Activated gamma-delta T cell treated with anti-CD3 and anti-CD28 coated beads, Interleukin-2, amount 50 U/mL, for 16 hours (primary cell): ENCODE results near the gene CHCHD1.
"Not testable (repeated sequence)": the region's sequence is repeated elsewhere in the genome, so short reads cannot be mapped to it uniquely, and the experiment has no call there.

Experiments used
- DNase-seq: peaks from one replicate; pipeline ENCODE4 v3.0.0-alpha.2; 2020; ENCODE audit warnings: low read depth

The CHCHD1 gene

GRCh38 chr10:73781879-73782748 is at the start of gene CHCHD1:
TSS of gene CHCHD1 (plus strand) at chr10:73782048. CDS start at chr10:73782076, 28 bp downstream.
- DNase-seq: peak; percentile 86

- DNase-seq: no peak
Observed at GRCh38 chr10:73732426-73732825, 49.4 kb upstream of the CHCHD1 start.

DNA sequence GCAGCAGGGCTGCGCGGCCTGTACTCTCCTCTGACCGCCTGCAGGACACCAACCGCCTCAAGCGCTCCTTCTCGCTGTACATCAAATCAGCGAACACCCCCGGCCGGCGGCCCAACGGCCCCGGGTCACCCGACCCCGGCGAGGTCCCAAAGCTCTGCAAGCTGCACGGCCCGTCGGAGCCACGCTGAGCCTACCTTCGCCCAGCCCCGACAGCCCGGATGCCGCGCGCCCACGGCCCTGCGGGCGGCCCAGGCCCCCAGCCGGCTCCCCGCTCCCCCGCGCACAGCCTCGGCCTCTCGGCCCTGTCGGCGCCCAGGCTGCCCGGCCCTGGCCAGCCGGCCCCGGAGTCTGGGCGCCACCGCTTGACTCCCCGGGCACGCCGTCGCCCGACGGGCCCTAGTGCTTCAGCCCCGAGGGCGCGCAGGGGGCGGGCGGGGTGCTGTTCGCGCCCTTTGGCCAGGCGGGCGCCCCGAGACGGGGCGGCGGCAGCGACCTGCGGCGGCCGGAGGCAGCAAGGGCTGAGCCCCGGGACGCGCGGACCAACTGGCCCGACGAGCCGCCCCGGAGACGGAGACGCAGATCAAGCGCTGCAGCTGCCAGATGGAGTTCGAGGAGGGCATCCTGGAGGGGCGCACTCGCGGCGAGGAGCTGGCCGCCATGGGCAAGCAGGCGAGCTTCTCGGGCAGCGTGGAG is 48.8 kb upstream of the CHCHD1 start:
- DNase-seq: no peak

- no peak for DNase-seq
Observed at GRCh38 chr10:73734028-73734720, 47.7 kb upstream of the CHCHD1 start.

GRCh38 chr10:73734796-73735305 is 47.0 kb upstream of the CHCHD1 start:
- no peak for DNase-seq

DNA sequence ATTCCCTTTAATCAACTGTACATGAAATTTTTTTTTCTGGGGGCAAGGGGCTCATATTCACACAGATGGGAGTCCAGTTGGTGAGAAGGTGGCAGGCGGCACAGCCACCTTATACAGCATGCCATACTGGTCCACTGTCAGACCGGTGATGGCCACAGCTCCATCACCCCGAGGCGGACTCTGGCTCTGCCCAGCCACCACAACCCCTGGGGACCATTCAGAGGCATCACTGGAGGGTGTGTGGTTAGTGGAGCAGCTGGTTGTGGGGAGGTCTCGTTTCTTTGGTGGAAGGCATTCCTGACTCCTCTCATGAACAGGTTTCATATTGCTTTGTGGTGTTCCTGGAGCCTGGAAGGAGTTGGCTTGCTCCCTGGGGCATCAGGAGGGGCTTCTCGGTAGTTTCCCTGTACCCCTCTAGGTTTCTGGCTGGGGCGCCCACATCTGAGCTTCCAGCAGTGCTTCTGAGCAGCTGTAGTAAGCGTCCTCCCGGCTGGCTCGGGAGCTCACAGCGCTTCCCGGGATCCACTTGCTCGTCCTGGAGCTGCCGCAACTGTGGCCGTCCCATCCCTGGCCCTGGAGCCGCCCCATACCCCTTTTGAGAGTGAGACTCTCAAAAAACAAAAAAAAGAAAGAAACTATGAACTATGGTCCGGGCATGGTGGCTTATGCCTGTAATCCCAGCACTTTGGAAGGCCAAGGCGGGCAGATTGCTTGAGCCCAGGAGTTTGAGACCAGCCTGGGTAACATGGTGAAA is 41.2 kb upstream of the CHCHD1 start:
- DNase-seq: not testable (repeated sequence)

- DNase-seq: no peak
Observed at GRCh38 chr10:73742454-73742734, 39.5 kb upstream of the CHCHD1 start.

DNA sequence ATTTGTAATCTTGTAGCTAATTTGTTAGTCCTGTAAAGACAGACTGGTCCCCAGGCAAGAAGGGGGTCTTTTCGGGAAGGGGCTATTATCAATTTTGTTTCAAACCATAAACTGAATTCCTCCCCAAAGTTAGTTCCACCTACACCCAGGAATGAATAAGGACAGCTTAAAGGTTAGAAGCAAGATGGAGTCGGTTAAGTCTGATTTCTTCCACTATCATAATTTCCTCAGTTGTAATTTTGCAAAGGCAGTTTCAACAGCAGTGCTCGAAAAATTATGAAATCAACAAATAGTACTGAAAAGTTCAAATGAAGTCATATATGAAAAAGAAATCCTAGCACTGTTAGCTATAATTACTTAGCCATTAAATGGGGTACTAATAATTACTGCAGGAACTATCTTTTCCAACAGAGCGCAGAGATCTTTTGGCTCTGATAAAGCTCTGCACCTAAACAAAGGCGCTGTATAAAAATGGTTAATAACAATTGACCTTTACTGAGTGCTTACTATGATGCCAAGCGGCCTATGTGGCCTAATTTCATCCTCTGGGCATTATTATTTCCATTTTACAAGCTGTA is 38.4 kb upstream of the CHCHD1 start:
- DNase-seq: no peak

- DNase-seq: peak; percentile 92
Observed at GRCh38 chr10:73743905-73744663, 37.8 kb upstream of the CHCHD1 start, which contains the start of gene SEC24C. TSS of gene SEC24C (plus strand) at chr10:73744372. CDS start at chr10:73746833, 2,461 bp downstream.

- peak; percentile 44 for DNase-seq
Observed at GRCh38 chr10:73744664-73744975, 37.2 kb upstream of the CHCHD1 start.

GRCh38 chr10:73746721-73747120 is 35.1 kb upstream of the CHCHD1 start:
- no peak for DNase-seq

DNA sequence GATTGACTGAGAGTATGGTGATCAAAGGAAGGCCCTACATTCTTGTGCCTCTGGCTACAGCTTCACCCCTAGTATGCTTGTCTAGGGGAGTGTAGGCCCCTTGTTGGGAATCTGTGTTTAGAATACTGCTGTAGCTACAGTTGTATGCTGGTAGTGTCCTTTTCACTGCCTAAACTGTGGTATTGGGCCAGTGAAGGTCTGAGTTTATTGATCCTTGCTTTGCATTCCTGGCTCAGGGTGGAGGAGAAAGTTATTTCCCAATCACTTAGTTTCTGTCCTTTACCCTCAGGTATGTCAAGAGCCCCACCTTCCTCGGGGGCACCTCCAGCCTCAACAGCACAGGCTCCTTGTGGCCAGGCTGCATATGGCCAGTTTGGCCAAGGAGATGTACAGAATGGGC is 31.0 kb upstream of the CHCHD1 start:
- no peak for DNase-seq

DNA sequence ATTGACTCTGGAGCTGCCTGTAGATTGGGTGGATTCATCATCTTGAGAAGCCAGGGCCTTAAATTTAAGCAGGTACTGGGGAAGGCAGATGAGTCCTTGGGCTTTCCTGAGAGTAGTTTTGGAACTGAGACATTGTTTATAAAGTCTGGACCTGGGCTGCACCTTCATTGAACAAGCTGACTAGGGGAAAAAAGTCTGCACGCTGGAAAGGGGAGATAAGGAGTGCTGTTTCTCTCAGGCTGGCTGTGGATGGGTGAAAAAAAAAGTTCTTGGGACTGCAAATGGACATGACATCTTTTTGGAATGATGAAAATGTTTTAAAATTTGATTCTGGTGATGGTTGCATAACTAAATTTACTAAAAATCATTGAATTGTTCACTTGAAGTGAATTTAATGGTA is 25.7 kb upstream of the CHCHD1 start:
- no peak for DNase-seq

- DNase-seq: no peak
Observed at GRCh38 chr10:73758704-73759511, 22.9 kb upstream of the CHCHD1 start.

- peak; percentile 64 for DNase-seq
Observed at GRCh38 chr10:73759512-73760115, 22.2 kb upstream of the CHCHD1 start.

- no peak for DNase-seq
Observed at GRCh38 chr10:73761781-73762180, 20.1 kb upstream of the CHCHD1 start.

DNA sequence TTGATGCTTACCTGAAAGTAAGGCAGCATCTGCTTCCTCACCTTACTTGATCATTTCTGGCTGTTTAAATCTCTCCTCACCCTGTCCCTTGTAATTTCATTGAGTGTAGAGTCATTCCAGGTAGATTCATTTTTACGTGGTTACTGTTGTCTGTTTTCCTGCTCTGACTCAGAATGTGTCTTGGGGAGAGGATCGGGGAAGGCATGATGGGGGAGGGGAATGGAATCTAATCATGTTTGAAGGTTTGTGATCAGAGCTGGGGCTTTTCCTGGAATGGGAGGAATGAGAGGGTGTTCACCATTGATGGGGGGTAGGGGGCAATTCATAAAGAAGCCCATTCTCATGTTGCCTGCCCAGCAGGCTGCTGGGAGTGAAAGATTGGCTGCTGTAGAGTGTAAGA is 18.9 kb upstream of the CHCHD1 start:
- no peak for DNase-seq

GRCh38 chr10:73763343-73763742 is 18.5 kb upstream of the CHCHD1 start:
- DNase-seq: no peak

DNA sequence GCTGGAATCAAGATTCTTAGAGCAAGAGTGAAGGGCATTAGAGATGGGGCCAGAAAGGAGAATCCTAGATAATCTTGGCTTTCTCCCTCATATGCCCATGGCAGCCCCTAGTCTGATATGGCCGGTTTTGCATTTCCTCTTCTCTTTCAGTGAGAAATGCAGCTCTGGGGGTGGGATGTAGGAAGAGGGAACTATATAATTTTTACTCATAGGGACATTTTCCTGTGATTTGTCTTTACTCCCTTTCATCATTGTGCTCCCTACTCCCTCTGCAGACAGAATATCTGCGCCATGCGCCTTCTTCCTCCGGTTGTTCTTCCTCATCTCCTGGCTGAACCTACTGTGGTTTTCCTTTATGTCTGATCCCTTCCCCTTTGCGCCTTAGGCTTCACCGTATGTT is 16.8 kb upstream of the CHCHD1 start:
- no peak for DNase-seq

- peak; percentile 33 for DNase-seq
Observed at GRCh38 chr10:73768881-73769280, 13.0 kb upstream of the CHCHD1 start.
